HEK293 (cell line): Measurements from ENCODE around the gene PTRH1.

Source experiments
- CTCF ChIA-PET: fragments of 350-600 bp; formaldehyde crosslinking; extraction: SDS; loops from one replicate; lab custom pipeline; 2021; ENCODE audit warnings: antibody characterized with exemption; lab: Yijun Ruan, JAX
- POLR2A ChIA-PET: fragments of 300-600 bp; formaldehyde crosslinking; extraction: SDS; loops from one replicate; lab custom pipeline; 2020; ENCODE audit warnings: antibody characterized with exemption, inconsistent platforms; lab: Yijun Ruan, JAX
- H3K27ac ChIP-seq: fragments of 200-500 bp; sonication (Bioruptor generic); 2 replicates; pipeline ENCODE4 v1.5.1; 2014; ENCODE audit warnings: low read depth, low read length, control low read depth, inconsistent platforms; ENCODE audit errors: extremely low read depth
- H3K36me3 ChIP-seq, 2 experiments: fragments of 200-500 bp in 1 of 2; sonication (Bioruptor generic) in 1 of 2; 1 replicate in 1 of 2; 2 replicates in 1 of 2; pipeline ENCODE4 v1.5.1; 2014 to 2017; ENCODE audit warnings: inconsistent platforms in 2 of 2, low read length in 2 of 2; ENCODE audit not compliant: control insufficient read depth in 2 of 2, insufficient read depth in 1 of 2
- H3K4me1 ChIP-seq: fragments of 200-500 bp; sonication (Bioruptor generic); 2 replicates; pipeline ENCODE4 v1.5.1; 2014; ENCODE audit warnings: mild to moderate bottlenecking, low read length, inconsistent platforms; ENCODE audit not compliant: control insufficient read depth, insufficient read depth
- H3K4me3 ChIP-seq: 2 replicates; pipeline ENCODE4 v1.5.1; 2011; ENCODE audit warnings: low read depth, mild to moderate bottlenecking, control low read depth, low read length, moderate library complexity
- H3K9me3 ChIP-seq: fragments of 200-500 bp; sonication (Bioruptor generic); 2 replicates; pipeline ENCODE4 v1.5.1; 2014; ENCODE audit warnings: low read depth, low read length, inconsistent platforms; ENCODE audit not compliant: control insufficient read depth, insufficient read depth
- BCL11A ChIP-seq: fragments of 450-650 bp; formaldehyde crosslinking; IDR thresholded peaks from 2 replicates; pipeline ENCODE4 v1.5.1; 2016; ENCODE audit warnings: low read depth, missing biosample characterization, missing genetic modification characterization
- EGR2 ChIP-seq: fragments of 450-650 bp; formaldehyde crosslinking; IDR thresholded peaks from 2 replicates; pipeline ENCODE4 v1.5.1; 2016; ENCODE audit warnings: low read depth, missing biosample characterization, missing genetic modification characterization
- GFI1B ChIP-seq: fragments of 450-650 bp; formaldehyde crosslinking; IDR thresholded peaks from 2 replicates; pipeline ENCODE4 v1.5.1; 2016; ENCODE audit warnings: missing biosample characterization, missing genetic modification characterization
- HOXD13 ChIP-seq: sonication (generic); formaldehyde crosslinking; IDR thresholded peaks from 2 replicates; pipeline ENCODE4 v1.8.0; 2022; ENCODE audit warnings: missing genetic modification reagents, borderline replicate concordance
- KLF1 ChIP-seq: fragments of 450-650 bp; formaldehyde crosslinking; IDR thresholded peaks from 2 replicates; pipeline ENCODE4 v1.5.1; 2016; ENCODE audit warnings: missing biosample characterization, missing genetic modification characterization
- SP3 ChIP-seq: fragments of 450-650 bp; formaldehyde crosslinking; IDR thresholded peaks from 2 replicates; pipeline ENCODE4 v1.5.1; 2016; ENCODE audit warnings: missing biosample characterization, missing genetic modification characterization
- TRIM28 ChIP-seq: IDR thresholded peaks from 2 replicates; pipeline ENCODE4 v1.6.1; 2011; ENCODE audit warnings: low read length, control low read depth, borderline replicate concordance
- YY2 ChIP-seq: fragments of 450-650 bp; formaldehyde crosslinking; IDR thresholded peaks from 2 replicates; pipeline ENCODE4 v1.5.1; 2016; ENCODE audit warnings: missing biosample characterization, missing genetic modification characterization
- ZBTB8A ChIP-seq: fragments of 450-650 bp; formaldehyde crosslinking; IDR thresholded peaks from 2 replicates; pipeline ENCODE4 v1.5.1; 2016; ENCODE audit warnings: missing biosample characterization, missing genetic modification characterization
- ZNF138 ChIP-seq: fragments of 450-650 bp; formaldehyde crosslinking; IDR thresholded peaks from 2 replicates; pipeline ENCODE4 v1.5.1; 2016; ENCODE audit warnings: missing biosample characterization, missing genetic modification characterization, borderline replicate concordance
- ZNF157 ChIP-seq: fragments of 450-650 bp; formaldehyde crosslinking; IDR thresholded peaks from 2 replicates; pipeline ENCODE4 v1.5.1; 2016; ENCODE audit warnings: missing biosample characterization, missing genetic modification characterization
- ZNF23 ChIP-seq: fragments of 450-650 bp; formaldehyde crosslinking; IDR thresholded peaks from 2 replicates; pipeline ENCODE4 v1.5.1; 2016; ENCODE audit warnings: missing biosample characterization, missing genetic modification characterization, borderline replicate concordance
- ZNF335 ChIP-seq: fragments of 450-650 bp; formaldehyde crosslinking; conservative IDR thresholded peaks from 2 replicates; pipeline ENCODE4 v1.5.1; 2016; ENCODE audit warnings: missing biosample characterization, missing genetic modification characterization
- ZNF354C ChIP-seq: fragments of 450-650 bp; formaldehyde crosslinking; IDR thresholded peaks from 2 replicates; pipeline ENCODE4 v1.5.1; 2016; ENCODE audit warnings: missing biosample characterization, missing genetic modification characterization, low read depth, borderline replicate concordance
- ZNF433 ChIP-seq: fragments of 450-650 bp; formaldehyde crosslinking; IDR thresholded peaks from 2 replicates; pipeline ENCODE4 v1.5.1; 2016; ENCODE audit warnings: missing biosample characterization, missing genetic modification characterization, low read depth
- ZNF530 ChIP-seq: fragments of 450-650 bp; formaldehyde crosslinking; IDR thresholded peaks from 2 replicates; pipeline ENCODE4 v1.5.1; 2016; ENCODE audit warnings: low read depth, missing biosample characterization, missing genetic modification characterization
- ZNF658 ChIP-seq: fragments of 450-650 bp; formaldehyde crosslinking; IDR thresholded peaks from 2 replicates; pipeline ENCODE4; 2016; ENCODE audit warnings: missing biosample characterization, missing genetic modification characterization
- ZNF830 ChIP-seq: fragments of 450-650 bp; IDR thresholded peaks from 2 replicates; pipeline ENCODE4 v1.5.0; 2018; ENCODE audit warnings: missing biosample characterization, missing genetic modification characterization, low read depth, mild to moderate bottlenecking, moderate library complexity
- TF ChIP-seq, protein P1 (sequence below): fragments of 450-650 bp; formaldehyde crosslinking; IDR thresholded peaks from 2 replicates; pipeline ENCODE4 v1.5.1; 2016; ENCODE audit warnings: missing biosample characterization, missing genetic modification characterization
- TF ChIP-seq, protein P2 (sequence below): fragments of 450-650 bp; formaldehyde crosslinking; IDR thresholded peaks from 2 replicates; pipeline ENCODE4 v1.5.1; 2016; ENCODE audit warnings: missing biosample characterization, missing genetic modification characterization
- TF ChIP-seq, protein P3 (sequence below): fragments of 450-650 bp; formaldehyde crosslinking; IDR thresholded peaks from 2 replicates; pipeline ENCODE4 v1.5.0; 2017; ENCODE audit warnings: missing biosample characterization, missing genetic modification characterization, borderline replicate concordance
- TF ChIP-seq, protein P4 (sequence below): fragments of 450-650 bp; formaldehyde crosslinking; IDR thresholded peaks from 2 replicates; pipeline ENCODE4 v1.5.1; 2016; ENCODE audit warnings: missing biosample characterization, missing genetic modification characterization, borderline replicate concordance

Gene PTRH1

DNA sequence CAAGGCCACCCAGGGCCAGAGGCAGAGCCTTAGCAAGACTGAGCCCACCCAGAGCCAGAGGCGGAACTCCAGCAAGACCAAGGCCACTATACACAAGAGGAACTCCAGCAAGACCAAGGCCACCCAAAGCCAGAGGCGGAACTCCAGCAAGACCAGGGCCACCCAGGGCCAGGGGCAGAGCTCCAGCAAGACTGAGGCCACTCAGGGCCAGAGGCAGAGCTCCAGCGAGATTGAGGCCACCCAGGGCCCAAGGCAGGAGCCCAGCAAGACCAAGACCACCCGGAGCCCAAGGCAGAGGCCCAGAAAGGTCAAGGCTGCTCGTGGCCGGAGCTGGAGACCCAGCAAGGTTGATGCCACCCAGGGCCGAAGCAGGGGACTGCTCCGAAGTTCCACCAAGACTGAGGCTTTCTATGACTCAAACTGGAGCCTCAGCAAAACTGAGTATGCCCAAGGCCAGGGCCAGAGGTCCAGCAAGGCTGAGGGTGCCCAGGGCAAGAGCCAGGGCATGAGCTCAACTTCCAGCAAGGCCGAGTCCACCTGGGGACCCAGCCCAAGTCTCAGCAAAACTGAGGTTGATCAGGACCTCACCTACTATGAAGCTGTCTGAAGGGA lies 15.4 kb upstream of the PTRH1 start:
- H3K4me1 ChIP-seq = no peaks in the 10 kb centered on the region
- POLR2A ChIA-PET = interaction anchor here (0.6 to 0.9 kb wide), 3 partner anchors 16 to 137 kb away, joined by 3 to 4 read pairs (median 3); partner anchors contain the start of gene PTRH1
- no peak overlapping the region for H3K27ac ChIP-seq
- H3K4me3 ChIP-seq = no peak overlapping the region
- CTCF ChIA-PET = interaction anchor here (0.6 to 1.7 kb wide), 6 partner anchors 33 to 224 kb away, joined by 3 to 6 read pairs (median 4); no protein-coding TSS in a partner anchor
- no peaks in the 10 kb centered on the region for H3K9me3 ChIP-seq
- TF ChIP-seq ZNF530 (tag by site-specific recombination) (no peak), ZNF157 (no peak), ZNF658 (no peak), ZNF433 (tag by site-specific recombination) (no peak), GFI1B (tag by site-specific recombination) (no peak), ZNF335 (tag by site-specific recombination) (no peak), ZNF354C (no peak), BCL11A (no peak), ZNF830 (no peak), ZNF23 (tag by site-specific recombination) (no peak), TRIM28 (no peak)
- TF ChIP-seq, protein P1, sequence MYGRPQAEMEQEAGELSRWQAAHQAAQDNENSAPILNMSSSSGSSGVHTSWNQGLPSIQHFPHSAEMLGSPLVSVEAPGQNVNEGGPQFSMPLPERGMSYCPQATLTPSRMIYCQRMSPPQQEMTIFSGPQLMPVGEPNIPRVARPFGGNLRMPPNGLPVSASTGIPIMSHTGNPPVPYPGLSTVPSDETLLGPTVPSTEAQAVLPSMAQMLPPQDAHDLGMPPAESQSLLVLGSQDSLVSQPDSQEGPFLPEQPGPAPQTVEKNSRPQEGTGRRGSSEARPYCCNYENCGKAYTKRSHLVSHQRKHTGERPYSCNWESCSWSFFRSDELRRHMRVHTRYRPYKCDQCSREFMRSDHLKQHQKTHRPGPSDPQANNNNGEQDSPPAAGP (tag by site-specific recombination) = no peak
- TF ChIP-seq, protein P2, sequence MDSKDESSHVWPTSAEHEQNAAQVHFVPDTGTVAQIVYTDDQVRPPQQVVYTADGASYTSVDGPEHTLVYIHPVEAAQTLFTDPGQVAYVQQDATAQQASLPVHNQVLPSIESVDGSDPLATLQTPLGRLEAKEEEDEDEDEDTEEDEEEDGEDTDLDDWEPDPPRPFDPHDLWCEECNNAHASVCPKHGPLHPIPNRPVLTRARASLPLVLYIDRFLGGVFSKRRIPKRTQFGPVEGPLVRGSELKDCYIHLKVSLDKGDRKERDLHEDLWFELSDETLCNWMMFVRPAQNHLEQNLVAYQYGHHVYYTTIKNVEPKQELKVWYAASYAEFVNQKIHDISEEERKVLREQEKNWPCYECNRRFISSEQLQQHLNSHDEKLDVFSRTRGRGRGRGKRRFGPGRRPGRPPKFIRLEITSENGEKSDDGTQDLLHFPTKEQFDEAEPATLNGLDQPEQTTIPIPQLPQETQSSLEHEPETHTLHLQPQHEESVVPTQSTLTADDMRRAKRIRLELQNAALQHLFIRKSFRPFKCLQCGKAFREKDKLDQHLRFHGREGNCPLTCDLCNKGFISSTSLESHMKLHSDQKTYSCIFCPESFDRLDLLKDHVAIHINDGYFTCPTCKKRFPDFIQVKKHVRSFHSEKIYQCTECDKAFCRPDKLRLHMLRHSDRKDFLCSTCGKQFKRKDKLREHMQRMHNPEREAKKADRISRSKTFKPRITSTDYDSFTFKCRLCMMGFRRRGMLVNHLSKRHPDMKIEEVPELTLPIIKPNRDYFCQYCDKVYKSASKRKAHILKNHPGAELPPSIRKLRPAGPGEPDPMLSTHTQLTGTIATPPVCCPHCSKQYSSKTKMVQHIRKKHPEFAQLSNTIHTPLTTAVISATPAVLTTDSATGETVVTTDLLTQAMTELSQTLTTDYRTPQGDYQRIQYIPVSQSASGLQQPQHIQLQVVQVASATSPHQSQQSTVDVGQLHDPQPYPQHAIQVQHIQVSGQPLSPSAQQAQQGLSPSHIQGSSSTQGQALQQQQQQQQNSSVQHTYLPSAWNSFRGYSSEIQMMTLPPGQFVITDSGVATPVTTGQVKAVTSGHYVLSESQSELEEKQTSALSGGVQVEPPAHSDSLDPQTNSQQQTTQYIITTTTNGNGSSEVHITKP (tag by site-specific recombination) = no peak
- H3K36me3 ChIP-seq = peaks cover 0 to 6% of the 10 kb centered on the region in 2 experiments; a peak in 1 of 3 replicates

DNA sequence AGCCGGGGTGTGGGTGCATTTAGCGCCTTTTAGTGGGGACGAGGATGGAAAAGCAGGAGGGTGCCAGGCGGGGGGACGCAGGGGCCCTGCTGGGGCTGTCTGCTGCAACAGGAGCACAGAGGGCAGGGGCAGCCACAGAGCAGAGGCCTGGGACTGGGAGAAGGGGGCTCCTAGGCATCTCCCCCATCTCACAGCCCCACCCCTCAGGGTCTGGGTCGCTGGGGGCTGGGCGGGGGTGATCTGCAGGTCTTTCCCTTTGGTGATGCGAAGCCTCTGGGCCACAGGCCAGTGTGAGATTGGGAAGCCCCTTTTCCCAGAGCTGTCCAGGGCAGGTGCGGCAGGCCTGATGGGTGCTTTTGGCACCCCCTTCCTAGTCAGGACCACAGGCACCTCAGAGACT lies 14.8 kb upstream of the PTRH1 start:
- H3K4me3 ChIP-seq = no peak overlapping the region
- TF ChIP-seq ZBTB8A (no peak), ZNF138 (tag by site-specific recombination) (no peak), SP3 (tag by site-specific recombination) (no peak), HOXD13 (CRISPR knock-in tag) (no peak), KLF1 (no peak), EGR2 (no peak), BCL11A (no peak), YY2 (no peak)
- TF ChIP-seq, protein P3, sequence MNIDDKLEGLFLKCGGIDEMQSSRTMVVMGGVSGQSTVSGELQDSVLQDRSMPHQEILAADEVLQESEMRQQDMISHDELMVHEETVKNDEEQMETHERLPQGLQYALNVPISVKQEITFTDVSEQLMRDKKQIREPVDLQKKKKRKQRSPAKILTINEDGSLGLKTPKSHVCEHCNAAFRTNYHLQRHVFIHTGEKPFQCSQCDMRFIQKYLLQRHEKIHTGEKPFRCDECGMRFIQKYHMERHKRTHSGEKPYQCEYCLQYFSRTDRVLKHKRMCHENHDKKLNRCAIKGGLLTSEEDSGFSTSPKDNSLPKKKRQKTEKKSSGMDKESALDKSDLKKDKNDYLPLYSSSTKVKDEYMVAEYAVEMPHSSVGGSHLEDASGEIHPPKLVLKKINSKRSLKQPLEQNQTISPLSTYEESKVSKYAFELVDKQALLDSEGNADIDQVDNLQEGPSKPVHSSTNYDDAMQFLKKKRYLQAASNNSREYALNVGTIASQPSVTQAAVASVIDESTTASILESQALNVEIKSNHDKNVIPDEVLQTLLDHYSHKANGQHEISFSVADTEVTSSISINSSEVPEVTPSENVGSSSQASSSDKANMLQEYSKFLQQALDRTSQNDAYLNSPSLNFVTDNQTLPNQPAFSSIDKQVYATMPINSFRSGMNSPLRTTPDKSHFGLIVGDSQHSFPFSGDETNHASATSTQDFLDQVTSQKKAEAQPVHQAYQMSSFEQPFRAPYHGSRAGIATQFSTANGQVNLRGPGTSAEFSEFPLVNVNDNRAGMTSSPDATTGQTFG = no peak
- TF ChIP-seq, protein P4, sequence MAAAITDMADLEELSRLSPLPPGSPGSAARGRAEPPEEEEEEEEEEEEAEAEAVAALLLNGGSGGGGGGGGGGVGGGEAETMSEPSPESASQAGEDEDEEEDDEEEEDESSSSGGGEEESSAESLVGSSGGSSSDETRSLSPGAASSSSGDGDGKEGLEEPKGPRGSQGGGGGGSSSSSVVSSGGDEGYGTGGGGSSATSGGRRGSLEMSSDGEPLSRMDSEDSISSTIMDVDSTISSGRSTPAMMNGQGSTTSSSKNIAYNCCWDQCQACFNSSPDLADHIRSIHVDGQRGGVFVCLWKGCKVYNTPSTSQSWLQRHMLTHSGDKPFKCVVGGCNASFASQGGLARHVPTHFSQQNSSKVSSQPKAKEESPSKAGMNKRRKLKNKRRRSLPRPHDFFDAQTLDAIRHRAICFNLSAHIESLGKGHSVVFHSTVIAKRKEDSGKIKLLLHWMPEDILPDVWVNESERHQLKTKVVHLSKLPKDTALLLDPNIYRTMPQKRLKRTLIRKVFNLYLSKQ (tag by site-specific recombination) = no peak
- H3K27ac ChIP-seq = no peak overlapping the region
- no peaks in the 10 kb centered on the region for H3K4me1 ChIP-seq
- ChIA-PET CTCF (interaction anchor here (0.9 kb wide), 1 partner anchor 140 kb away, joined by 3 read pairs; no protein-coding TSS in a partner anchor), POLR2A (interaction anchor here (0.5 kb wide), 1 partner anchor 26 kb away, joined by 4 read pairs; no protein-coding TSS in a partner anchor)
- H3K9me3 ChIP-seq = no peaks in the 10 kb centered on the region
- peaks cover 0 to 6% of the 10 kb centered on the region in 2 experiments; a peak in 1 of 3 replicates for H3K36me3 ChIP-seq
